ENCODE results near the gene SRSF7. TPM values are rescaled to one million over a fixed set of nuclear protein-coding genes. Genes with fewer than 3 reads are reported as not detected.
"Not testable (repeated sequence)": the region's sequence is repeated elsewhere in the genome, so short reads cannot be mapped to it uniquely, and the experiment has no call there.

Gene SRSF7
- total RNA-seq, 4 donors from 2014 or later, result 21.5 to 51.4 (median 34.1) TPM

- Histone ChIP-seq H3K36me3 (peaks cover 0 to 43% of the 10 kb centered on the region in 2 donors), H3K9me3 (no peaks in the 10 kb centered on the region), H3K4me1 (peaks cover 16 to 19% of the 10 kb centered on the region in 2 donors), H3K4me3 (no peak overlapping the region), H3K27me3 (no peaks in the 10 kb centered on the region), H3K27ac (peak overlapping the region in 2 of 4 donors; percentile 52 to 77)
- DNase-seq (no peak), ATAC-seq (no peak)
- in situ Hi-C loops (cut with MboI; ENCODE audit: low sequenced_read_pairs in 4 of 4) (loop anchor here (10.0 to 25.0 kb wide), 4 partner anchors 155 to 427 kb away; partner anchors contain the start of gene ATL2 (in 1 of the 4)), intact Hi-C loops (cut with DNase I; ENCODE audit: low total_unique reads) (no loop called here)
- no peak for TF ChIP-seq CTCF (IDR thresholded peaks at IDR 0.05 in 4 of 5, conservative IDR thresholded peaks at IDR 0.05 in 1 of 5)
- TF ChIP-seq POLR2A (IDR thresholded peaks at IDR 0.05), result no peak
Observed at GRCh38 chr2:38739524-38739923, 11.6 kb downstream of the SRSF7 start.

DNA sequence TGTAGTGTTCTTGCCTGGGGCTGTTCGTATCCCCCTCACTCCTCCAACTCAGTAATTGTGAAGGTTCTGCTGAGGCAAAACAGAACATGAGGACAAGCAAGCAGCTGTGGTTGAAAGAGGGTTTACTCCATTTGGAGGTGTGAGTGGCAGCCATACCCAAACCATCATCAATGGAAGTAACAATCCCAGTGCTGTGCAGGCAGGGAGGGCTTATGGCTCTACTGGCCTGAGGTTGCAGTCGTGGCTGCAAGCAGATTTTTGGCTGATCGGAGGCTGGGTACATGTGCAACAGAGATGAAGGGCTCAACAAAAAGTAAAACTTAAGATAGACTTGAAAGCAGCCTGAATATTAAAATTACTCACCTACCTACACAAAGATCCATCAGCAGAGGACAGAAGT lies 13.2 kb downstream of the SRSF7 start:
- Histone ChIP-seq H3K4me3 (no peak overlapping the region), H3K4me1 (peaks cover 8 to 9% of the 10 kb centered on the region in 2 donors), H3K36me3 (peaks cover 0 to 43% of the 10 kb centered on the region in 2 donors), H3K27ac (peak overlapping the region in 2 of 4 donors; percentile 4 to 8), H3K9me3 (no peaks in the 10 kb centered on the region), H3K27me3 (no peaks in the 10 kb centered on the region)
- ATAC-seq (no peak), DNase-seq (no peak)
- intact Hi-C loops (cut with DNase I; ENCODE audit: low total_unique reads), result no loop called here
- no peak for TF ChIP-seq POLR2A (IDR thresholded peaks at IDR 0.05)
- TF ChIP-seq CTCF (IDR thresholded peaks at IDR 0.05 in 4 of 5, conservative IDR thresholded peaks at IDR 0.05 in 1 of 5), result no peak
- in situ Hi-C loops (cut with MboI; ENCODE audit: low sequenced_read_pairs in 4 of 4), result loop anchor here (10.0 to 25.0 kb wide), 4 partner anchors 153 to 426 kb away; partner anchors contain the start of gene ATL2 (in 1 of the 4)

DNA sequence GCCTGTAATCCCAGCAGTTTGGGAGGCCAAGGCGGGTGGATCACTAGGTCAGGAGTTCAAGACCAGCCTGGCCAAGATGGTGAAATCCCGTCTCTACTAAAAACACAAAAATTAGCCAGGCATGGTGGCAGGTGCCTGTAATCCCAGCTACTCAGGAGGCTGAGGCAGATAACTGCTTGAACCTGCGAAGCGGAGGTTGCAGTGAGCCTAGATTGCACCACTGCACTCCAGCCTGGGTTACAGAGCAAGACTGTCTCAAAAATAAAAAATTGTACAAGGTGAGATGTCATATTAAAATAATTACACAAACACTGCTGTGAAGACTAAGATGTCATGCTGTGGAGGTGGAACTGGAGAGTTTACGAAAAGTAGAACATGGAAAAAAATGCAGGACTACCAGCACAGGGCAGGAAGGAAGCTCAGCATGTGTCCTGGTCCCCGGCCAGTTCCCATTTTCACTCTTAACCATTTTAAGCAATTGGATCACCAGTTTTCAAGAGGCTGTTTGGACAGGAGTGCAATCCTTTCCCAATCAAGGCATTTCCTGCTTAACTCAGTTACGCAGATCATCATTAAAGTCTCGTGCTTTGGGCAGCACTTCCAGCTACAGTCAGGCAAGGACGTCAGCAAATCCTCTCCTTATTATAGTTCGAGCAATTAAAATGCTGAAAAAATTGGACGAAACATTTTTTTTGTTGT lies 14.0 kb downstream of the SRSF7 start:
- Histone ChIP-seq H3K27ac (peak overlapping the region in 2 of 4 donors; percentile 4 to 26), H3K36me3 (peaks cover 0 to 51% of the 10 kb centered on the region in 2 donors)
- H3K9me3 ChIP-seq; H3K4me1 ChIP-seq; H3K27me3 ChIP-seq; H3K4me3 ChIP-seq; intact Hi-C loops (cut with DNase I; ENCODE audit: low total_unique reads): not testable (repeated sequence)
- peak; percentile 36 to 44 for DNase-seq
- in situ Hi-C loops (cut with MboI; ENCODE audit: low sequenced_read_pairs in 4 of 4), result loop anchor here (10.0 to 25.0 kb wide), 4 partner anchors 152 to 425 kb away; partner anchors contain the start of gene ATL2 (in 1 of the 4)
- ATAC-seq, result peak; percentile 21 to 51

- peaks cover 6 to 8% of the 10 kb centered on the region in 2 donors for H3K4me1 ChIP-seq
- ATAC-seq (no peak), DNase-seq (no peak)
- TF ChIP-seq POLR2A (IDR thresholded peaks at IDR 0.05) (no peak), CTCF (IDR thresholded peaks at IDR 0.05 in 4 of 5, conservative IDR thresholded peaks at IDR 0.05 in 1 of 5) (no peak)
- H3K27me3 ChIP-seq, result no peaks in the 10 kb centered on the region
- in situ Hi-C loops (cut with MboI; ENCODE audit: low sequenced_read_pairs in 4 of 4) (loop anchor here (10.0 to 25.0 kb wide), 4 partner anchors 151 to 424 kb away; partner anchors contain the start of gene ATL2 (in 1 of the 4)), intact Hi-C loops (cut with DNase I; ENCODE audit: low total_unique reads) (no loop called here)
- peaks cover 0 to 62% of the 10 kb centered on the region in 2 donors for H3K36me3 ChIP-seq
- H3K9me3 ChIP-seq, result no peaks in the 10 kb centered on the region
- no peak overlapping the region for H3K4me3 ChIP-seq
- H3K27ac ChIP-seq, result peak overlapping the region in 1 of 4 donors; percentile 40
Observed at GRCh38 chr2:38735999-38736320, 15.2 kb downstream of the SRSF7 start.

GRCh38 chr2:38734299-38735058 lies 16.7 kb downstream of the SRSF7 start:
- no peak for ATAC-seq
- Histone ChIP-seq H3K27me3 (no peaks in the 10 kb centered on the region), H3K9me3 (no peaks in the 10 kb centered on the region), H3K27ac (peak overlapping the region in 1 of 4 donors; percentile 18), H3K4me3 (no peak overlapping the region), H3K4me1 (peaks cover 0 to 8% of the 10 kb centered on the region in 2 donors), H3K36me3 (peaks cover 0 to 75% of the 10 kb centered on the region in 2 donors)
- no peak for DNase-seq
- no peak for TF ChIP-seq POLR2A (IDR thresholded peaks at IDR 0.05)
- no peak for TF ChIP-seq CTCF (IDR thresholded peaks at IDR 0.05 in 4 of 5, conservative IDR thresholded peaks at IDR 0.05 in 1 of 5)
- intact Hi-C loops (cut with DNase I; ENCODE audit: low total_unique reads), result no loop called here
- in situ Hi-C loops (cut with MboI; ENCODE audit: low sequenced_read_pairs in 4 of 4), result loop anchor here (10.0 to 25.0 kb wide), 4 partner anchors 150 to 422 kb away; partner anchors contain the start of gene ATL2 (in 1 of the 4)
